PC-9 (cell line): ENCODE measurements around the gene MIGA2. TPM values are rescaled to one million over a fixed set of nuclear protein-coding genes. Genes with fewer than 3 reads are reported as not detected.

Experiments used
- BruUV-seq: library from RNA; stranded (reverse); fragments of 400-500 nt; replicated peaks from 2 replicates; lab custom pipeline; 2021; lab: Mats Ljungman, UMichigan
- CTCF ChIA-PET: fragments of 300-600 bp; sonication (Branson Sonifier 250); formaldehyde crosslinking; loops from one replicate; lab custom pipeline; 2022; ENCODE audit warnings: antibody characterized with exemption; lab: Charles Lee
- POLR2A ChIA-PET: fragments of 300-600 bp; sonication (Branson Sonifier 250); formaldehyde crosslinking; loops from one replicate; lab custom pipeline; 2022; ENCODE audit warnings: antibody characterized with exemption; ENCODE audit not compliant: unreplicated experiment; lab: Charles Lee
- DNase-seq, 2 experiments: peaks; one replicate each; pipeline versions ENCODE4 v3.0.0 to v3.0.0-alpha.2; 2015 to 2022; ENCODE audit warnings: mixed read lengths in 1 of 2
- H2AFZ ChIP-seq: fragments of 200-600 bp; sonication (generic); 2 replicates; pipeline ENCODE4 v1.8.1; 2017; ENCODE audit warnings: antibody characterized with exemption
- H3F3A ChIP-seq: fragments of 200-600 bp; sonication (generic); 2 replicates; pipeline ENCODE4 v1.8.1; 2017; ENCODE audit warnings: antibody characterized with exemption, mild to moderate bottlenecking, low read depth; ENCODE audit not compliant: insufficient read depth
- H3K27ac ChIP-seq: fragments of 200-600 bp; sonication (generic); 2 replicates; pipeline ENCODE4 v1.6.1; 2016; ENCODE audit warnings: mixed run types
- H3K27me3 ChIP-seq: fragments of 200-600 bp; sonication (generic); 2 replicates; pipeline ENCODE4 v1.6.1; 2016; ENCODE audit warnings: low read depth, mixed run types; ENCODE audit not compliant: insufficient read depth
- H3K36me3 ChIP-seq: fragments of 200-600 bp; sonication (generic); 2 replicates; pipeline ENCODE4 v1.6.1; 2016; ENCODE audit warnings: low read depth, mixed run types
- H3K4me1 ChIP-seq: fragments of 200-600 bp; sonication (generic); replicated peaks from 2 replicates; pipeline ENCODE4 v1.6.1; 2016; ENCODE audit warnings: mixed run types; ENCODE audit not compliant: insufficient read depth
- H3K4me2 ChIP-seq: fragments of 200-600 bp; sonication (generic); 2 replicates; pipeline ENCODE4 v1.6.1; 2017; ENCODE audit warnings: mixed run types
- H3K4me3 ChIP-seq: fragments of 200-600 bp; sonication (generic); 2 replicates; pipeline ENCODE4 v1.6.1; 2016; ENCODE audit warnings: mixed run types
- H3K79me2 ChIP-seq: fragments of 200-600 bp; sonication (generic); 2 replicates; pipeline ENCODE4 v1.6.1; 2017; ENCODE audit warnings: low read depth, mixed run types
- H3K9me2 ChIP-seq: fragments of 200-600 bp; sonication (generic); 2 replicates; pipeline ENCODE4 v1.8.1; 2017; ENCODE audit warnings: mild to moderate bottlenecking; ENCODE audit not compliant: insufficient read depth
- H3K9me3 ChIP-seq: fragments of 200-600 bp; sonication (generic); 2 replicates; pipeline ENCODE4 v1.8.1; 2016; ENCODE audit warnings: low read depth; ENCODE audit not compliant: insufficient read depth
- H4K20me1 ChIP-seq: fragments of 200-600 bp; sonication (generic); 2 replicates; pipeline ENCODE4 v1.8.1; 2017; ENCODE audit not compliant: insufficient read depth
- CTCF ChIP-seq: fragments of 200-600 bp; sonication (generic); conservative IDR thresholded peaks from 2 replicates; pipeline ENCODE4 v1.6.1; 2017; ENCODE audit warnings: mixed run types, antibody characterized with exemption, mild to moderate bottlenecking, moderate library complexity
- EZH2 ChIP-seq: fragments of 200-600 bp; sonication (generic); IDR thresholded peaks from 2 replicates; pipeline ENCODE4 v1.8.0; 2017; ENCODE audit warnings: antibody characterized with exemption, low read depth
- intact Hi-C: fragments of 100-400 bp; cut with micrococcal nuclease; formaldehyde crosslinking; loops from one replicate; pipeline ENCODE4 v1.10.0; 2022; ENCODE audit not compliant: unreplicated experiment
- total RNA-seq: library from RNA; stranded (reverse); gene quantifications from 2 replicates; pipeline ENCODE4 v1.2.3, GENCODE V29; 2021

MIGA2 gene
- total RNA-seq, 1 experiment from 2014 or later = 40.7 TPM

DNA sequence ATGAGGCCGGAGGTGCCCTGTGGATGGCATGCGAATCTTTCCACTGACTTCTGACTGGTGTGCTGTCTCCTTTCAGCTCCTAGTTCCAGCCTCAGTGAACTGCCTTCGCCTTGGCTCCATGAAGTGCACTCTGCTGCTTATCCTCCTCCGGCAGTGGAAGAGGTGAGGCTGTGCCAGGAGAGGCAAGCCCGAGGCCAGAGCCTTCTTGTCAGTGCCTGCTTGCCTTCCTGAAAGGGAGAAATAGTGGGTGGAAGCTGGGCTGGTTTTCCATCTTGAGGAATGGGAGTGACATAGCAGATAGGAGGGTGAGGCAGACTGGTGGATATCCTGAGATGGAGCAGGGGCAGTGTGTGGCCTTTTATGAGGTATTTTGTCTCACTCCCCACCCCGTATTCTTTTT is 38.0 kb upstream of the MIGA2 start:
- BruUV-seq = no TSS peak
- intact Hi-C loops = no loop called here

DNA sequence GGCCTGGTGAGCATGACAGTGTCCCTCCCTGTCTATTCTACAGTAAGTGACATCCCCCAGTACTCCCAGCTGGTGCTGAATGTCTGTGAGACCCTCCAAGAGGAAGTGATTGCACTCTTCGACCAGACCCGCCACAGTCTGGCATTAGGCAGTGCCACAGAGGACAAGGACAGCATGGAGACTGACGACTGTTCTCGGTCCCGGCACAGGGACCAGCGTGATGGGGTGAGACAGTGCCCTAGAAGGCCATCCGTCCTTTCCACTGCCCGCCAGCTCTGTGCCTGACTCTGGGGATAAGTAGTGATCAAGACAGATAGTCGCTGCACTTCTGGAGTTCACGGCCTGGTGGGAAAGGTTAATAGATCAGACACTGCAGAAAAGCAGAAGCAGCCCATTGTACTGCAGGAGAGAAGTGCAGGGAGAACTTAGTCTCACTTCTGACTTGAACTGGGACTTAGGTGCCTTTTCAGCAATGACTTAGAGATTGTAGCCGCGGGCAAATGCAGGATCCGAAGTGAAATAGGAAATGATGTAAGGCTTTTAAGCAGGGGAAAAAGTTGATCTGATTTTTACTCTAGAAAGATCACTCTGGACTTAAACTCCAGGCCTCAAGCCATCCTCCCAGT is 36.7 kb upstream of the MIGA2 start:
- Histone ChIP-seq H3K9me3 (no peaks in the 10 kb centered on the region), H4K20me1 (no peaks in the 10 kb centered on the region), H3K4me1 (no peaks in the 10 kb centered on the region), H3K9me2 (no peaks in the 10 kb centered on the region), H3K4me2 (no peak overlapping the region), H3F3A (peaks cover 38% of the 10 kb centered on the region), H3K36me3 (peaks cover 9% of the 10 kb centered on the region; the same call in 1 of the 2 replicates), H3K4me3 (no peak overlapping the region), H3K79me2 (no peaks in the 10 kb centered on the region), H3K27me3 (no peaks in the 10 kb centered on the region), H3K27ac (no peak overlapping the region), H2AFZ (no peak overlapping the region)
- intact Hi-C loops = no loop called here
- BruUV-seq = no TSS peak
- DNase-seq = no peak
- TF ChIP-seq EZH2 = no peak
- no peak for TF ChIP-seq CTCF
- CTCF ChIA-PET = interaction anchor here (0.9 kb wide), 1 partner anchor 29 kb away, joined by 4 read pairs; the partner anchor contains the start of gene SH3GLB2
- POLR2A ChIA-PET = no interaction called here

More for the DNA sequence above, 38.0 kb upstream of the MIGA2 start:
- Histone ChIP-seq H3K27ac (no peak overlapping the region), H3K4me1 (no peaks in the 10 kb centered on the region), H3K36me3 (peaks cover 18% of the 10 kb centered on the region; the same call in 1 of the 2 replicates), H3K27me3 (no peaks in the 10 kb centered on the region), H3K79me2 (no peaks in the 10 kb centered on the region), H4K20me1 (no peaks in the 10 kb centered on the region), H3K9me3 (no peaks in the 10 kb centered on the region), H3K4me2 (no peak overlapping the region), H3K4me3 (no peak overlapping the region), H3K9me2 (no peaks in the 10 kb centered on the region), H3F3A (peaks cover 29% of the 10 kb centered on the region), H2AFZ (no peak overlapping the region)
- CTCF ChIA-PET = no interaction called here
- TF ChIP-seq CTCF (no peak), EZH2 (no peak)
- no peak for DNase-seq
- POLR2A ChIA-PET = no interaction called here

DNA sequence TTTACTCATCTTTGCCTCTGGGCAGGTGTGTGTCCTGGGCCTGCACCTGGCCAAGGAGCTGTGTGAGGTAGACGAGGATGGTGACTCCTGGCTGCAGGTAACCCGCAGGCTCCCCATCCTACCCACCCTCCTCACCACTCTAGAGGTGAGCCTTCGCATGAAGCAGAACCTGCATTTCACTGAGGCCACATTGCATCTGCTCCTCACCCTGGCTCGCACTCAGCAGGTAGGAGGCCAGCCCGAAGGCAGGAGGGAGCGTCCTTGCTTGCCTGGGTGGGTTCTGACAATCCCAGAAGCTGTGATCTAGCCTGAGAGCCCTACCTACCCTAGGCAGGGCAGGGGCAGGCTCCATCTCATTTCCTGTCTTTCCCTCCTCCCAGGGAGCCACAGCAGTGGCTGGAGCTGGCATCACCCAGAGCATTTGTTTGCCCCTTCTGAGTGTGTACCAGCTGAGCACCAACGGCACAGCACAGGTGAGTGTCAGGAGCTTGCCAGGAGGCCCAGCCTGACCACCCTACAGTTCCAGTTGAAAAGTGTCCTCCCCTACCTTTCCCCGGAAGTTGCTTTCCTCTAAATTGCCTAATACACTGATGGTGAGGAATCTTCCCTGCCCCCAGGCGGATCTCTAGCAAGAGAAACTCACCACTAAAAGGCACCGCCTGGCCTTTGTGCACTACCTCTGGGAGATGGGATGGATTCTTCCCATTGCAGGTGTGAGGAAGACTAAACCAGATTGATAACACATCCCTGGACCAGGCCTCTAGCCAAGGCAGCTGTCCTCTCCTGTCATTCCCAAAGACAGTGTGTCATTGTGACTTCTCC is 34.7 kb upstream of the MIGA2 start:
- intact Hi-C loops = no loop called here
- H3K36me3 ChIP-seq = no peaks in the 10 kb centered on the region

More for the DNA sequence above, 34.7 kb upstream of the MIGA2 start:
- peaks cover 48% of the 10 kb centered on the region for H3F3A ChIP-seq
- DNase-seq = peak in 1 of 2 experiments; percentile 45
- H3K9me3 ChIP-seq = no peaks in the 10 kb centered on the region
- no peak overlapping the region for H3K4me2 ChIP-seq
- no peak overlapping the region for H3K4me3 ChIP-seq
- no peaks in the 10 kb centered on the region for H3K27me3 ChIP-seq
- H3K4me1 ChIP-seq = no peaks in the 10 kb centered on the region
- H2AFZ ChIP-seq = no peak overlapping the region
- TF ChIP-seq EZH2 (no peak), CTCF (no peak)
- ChIA-PET CTCF (no interaction called here), POLR2A (no interaction called here)
- no peaks in the 10 kb centered on the region for H3K9me2 ChIP-seq
- no peaks in the 10 kb centered on the region; the same call in 1 of the 2 replicates for H4K20me1 ChIP-seq
- H3K79me2 ChIP-seq = no peaks in the 10 kb centered on the region
- BruUV-seq = no TSS peak
- no peak overlapping the region for H3K27ac ChIP-seq
